HG03095 (cell line): ENCODE measurements around the gene FLVCR1.

Experiments used
- ATAC-seq: cut with Tn5 transposase; IDR thresholded peaks from one replicate; pipeline ENCODE4 v1.9.1; 2021; ENCODE audit warnings: moderate library complexity; ENCODE audit not compliant: unreplicated experiment

FLVCR1 gene

GRCh38 chr1:212945056-212945455 is 87.0 kb downstream of the FLVCR1 start:
- no peak for ATAC-seq

- no peak for ATAC-seq
These were observed 87.5 kb downstream of the FLVCR1 start for GRCh38 chr1:212945463-212946160.

DNA sequence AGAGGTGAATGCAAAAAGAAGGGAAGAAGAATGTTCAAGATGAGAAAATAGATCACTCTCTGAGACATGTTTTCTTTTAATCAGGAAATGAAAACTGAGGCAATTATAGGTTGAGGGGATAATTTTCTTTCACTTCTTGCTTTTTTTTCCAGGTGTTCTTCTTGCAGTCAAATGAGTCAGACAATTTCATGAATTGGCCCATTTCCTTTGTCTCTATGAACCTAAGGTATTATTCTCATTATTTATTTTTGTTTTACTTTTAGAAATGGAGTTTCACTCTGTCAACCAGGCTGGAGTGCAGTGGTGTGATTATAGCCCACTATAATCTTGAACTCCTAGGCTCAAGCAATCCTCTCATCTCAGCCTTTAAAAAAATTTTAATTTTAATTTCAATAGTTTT is 88.8 kb downstream of the FLVCR1 start:
- no peak for ATAC-seq
